Measurements from ENCODE around the gene CLNK.

The CLNK gene

DNA sequence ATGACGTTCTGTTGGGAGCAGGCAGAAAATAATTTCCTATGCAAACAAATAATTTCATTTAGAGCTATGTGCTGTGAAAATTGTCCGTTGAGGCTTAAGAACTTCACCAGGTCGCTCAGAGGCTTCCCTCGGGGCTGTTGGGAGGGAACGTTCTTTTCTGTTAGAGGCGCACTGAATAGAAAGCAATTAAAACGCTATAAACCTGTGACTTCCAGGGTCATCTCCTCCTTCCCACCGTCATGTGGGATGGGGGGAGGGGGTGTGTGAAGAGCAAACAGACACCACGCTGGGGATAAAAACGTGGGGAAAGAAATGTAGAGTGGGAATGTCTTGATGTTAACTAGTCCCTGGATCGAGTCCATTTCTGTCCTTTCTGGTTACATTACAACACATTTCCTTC, 192.1 kb downstream of the CLNK start:
- no peak for DNase-seq

GRCh38 chr4:10491401-10491800, 193.2 kb downstream of the CLNK start:
- no peak for DNase-seq

GRCh38 chr4:10490996-10491395, 193.6 kb downstream of the CLNK start:
- DNase-seq, result no peak

GRCh38 chr4:10482913-10483312, 201.7 kb downstream of the CLNK start:
- no peak for DNase-seq

GRCh38 chr4:10480616-10481015, 204.0 kb downstream of the CLNK start:
- no peak for DNase-seq

DNA sequence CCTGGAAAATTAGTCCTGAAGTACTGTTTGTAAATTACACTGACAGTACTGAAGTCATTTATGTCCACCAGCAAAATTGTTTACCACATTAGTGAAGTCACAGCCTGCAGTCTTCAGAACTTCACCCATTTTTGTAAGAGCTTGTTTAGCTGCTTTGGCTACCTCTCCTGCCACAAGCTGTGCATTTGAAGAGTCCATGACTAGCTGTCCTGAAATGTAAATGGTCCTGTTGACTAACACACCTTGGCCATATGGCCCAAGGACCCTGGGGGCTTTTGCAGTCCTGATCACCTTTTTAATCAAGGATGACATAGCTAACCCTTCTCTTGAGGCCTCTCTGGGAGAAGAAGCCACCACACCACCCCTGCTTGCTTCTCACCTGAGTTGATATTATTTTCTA, 205.9 kb downstream of the CLNK start:
- no peak for DNase-seq

DNA sequence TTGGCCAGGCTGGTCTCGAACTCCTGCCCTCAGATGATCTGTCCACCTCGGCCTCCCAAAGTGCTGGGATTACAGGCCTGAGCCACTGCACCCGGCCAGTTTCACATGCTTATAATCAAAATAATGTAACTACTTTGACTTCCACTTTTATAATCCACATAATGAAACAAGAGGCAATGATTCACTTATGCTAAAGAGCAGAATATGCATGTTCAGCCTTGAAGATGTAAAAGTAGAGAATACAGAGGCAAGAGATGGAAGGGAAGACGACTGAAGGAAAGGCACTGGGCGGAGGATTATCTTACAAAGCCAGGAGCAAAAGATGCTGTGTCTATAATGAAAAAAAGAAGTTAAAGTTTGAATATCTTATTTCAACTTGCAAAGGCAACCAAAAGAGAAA, 214.1 kb downstream of the CLNK start:
- no peak for DNase-seq

- no peak for DNase-seq
These were observed 218.4 kb downstream of the CLNK start for GRCh38 chr4:10466161-10466560.

DNA sequence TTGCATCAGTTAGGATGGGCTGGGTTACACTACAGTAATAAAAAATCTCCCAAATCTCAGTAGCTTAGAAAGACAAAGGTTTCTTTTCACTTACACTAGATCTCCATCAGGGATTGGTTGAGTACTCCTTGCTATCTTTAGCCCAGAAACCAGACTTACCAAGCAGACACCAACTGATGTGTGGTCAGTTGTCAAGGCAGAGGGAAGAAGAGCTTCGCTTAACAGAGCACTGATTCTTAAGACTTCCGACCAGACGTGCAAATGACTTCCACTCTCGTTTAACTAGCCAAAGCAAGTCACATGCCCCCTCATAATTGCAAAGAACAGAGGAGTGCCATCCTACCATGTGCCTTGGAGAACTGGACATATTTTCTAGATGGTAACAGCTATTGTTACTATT, 221.7 kb downstream of the CLNK start:
- DNase-seq, result no peak

GRCh38 chr4:10461850-10462400, 222.6 kb downstream of the CLNK start:
- no peak for DNase-seq

- peak; percentile 87 for DNase-seq
These were observed 223.3 kb downstream of the CLNK start for GRCh38 chr4:10461091-10461849.

- DNase-seq, result no peak
These were observed 224.1 kb downstream of the CLNK start for GRCh38 chr4:10460313-10461047.

DNA sequence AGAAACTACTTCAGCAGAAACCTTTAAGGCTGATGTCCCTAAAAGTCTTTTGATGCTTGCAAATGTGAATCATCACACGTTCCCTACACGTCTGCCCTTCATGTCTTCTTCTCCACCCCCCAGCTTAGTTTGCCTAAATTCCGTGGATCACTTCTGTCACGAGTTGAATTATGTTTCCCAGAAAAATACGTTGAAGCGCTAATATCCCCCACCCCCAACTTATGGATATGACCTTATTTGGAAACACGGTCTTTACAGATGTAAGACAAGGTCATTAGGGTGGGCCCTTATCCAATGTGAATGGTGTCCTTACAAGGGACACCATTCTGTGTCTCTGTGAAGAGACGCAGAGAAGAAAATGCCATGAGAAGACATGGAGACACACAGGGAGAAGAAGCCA, 225.3 kb downstream of the CLNK start:
- DNase-seq, result no peak

DNA sequence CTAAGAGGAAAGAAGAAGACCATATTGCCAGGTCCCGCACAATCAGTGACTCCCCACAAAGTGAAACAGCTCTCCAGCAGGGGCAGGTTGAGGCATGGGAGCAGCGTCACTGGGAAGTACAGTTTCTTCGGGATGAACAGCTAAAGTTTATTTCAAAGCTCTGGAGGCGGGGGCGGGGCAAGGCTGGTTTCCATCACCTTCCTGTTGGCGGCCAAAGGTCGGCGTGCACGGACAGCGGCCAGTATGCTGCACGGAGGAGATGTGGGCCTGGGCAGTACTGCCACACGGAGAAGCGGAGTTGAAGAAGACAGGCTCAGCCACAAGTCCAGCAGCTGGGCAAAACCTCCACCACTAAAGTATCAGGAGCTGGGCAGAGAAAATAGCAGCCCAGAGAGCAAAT, 226.4 kb downstream of the CLNK start:
- DNase-seq, result no peak

DNA sequence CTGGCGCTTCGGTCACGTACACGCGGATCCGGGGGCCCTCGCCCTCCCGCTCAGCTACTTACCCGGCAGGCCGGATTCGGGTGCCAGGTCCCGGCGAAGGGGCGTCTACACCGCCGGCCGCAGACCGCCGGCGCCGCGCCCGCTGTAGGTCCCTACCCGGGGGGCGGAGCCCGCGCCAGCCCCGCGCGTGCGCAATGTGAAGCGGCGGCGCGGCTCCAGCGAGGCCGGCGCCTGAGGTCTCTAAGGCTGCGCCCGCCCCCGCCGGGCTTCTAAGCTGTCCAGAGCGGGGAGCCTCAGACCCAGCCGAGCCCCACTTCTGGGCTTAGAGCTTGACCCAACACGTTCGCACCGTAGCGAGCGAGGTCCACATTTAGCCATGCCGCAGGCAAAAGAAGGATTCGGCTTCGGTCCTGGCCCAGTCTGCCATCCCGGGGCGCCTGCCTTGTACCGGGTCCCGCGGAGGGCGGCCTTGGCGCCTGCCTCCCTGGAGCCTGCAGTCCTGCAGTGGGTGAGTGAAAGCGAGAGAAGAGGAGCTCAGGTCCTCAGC, 227.2 kb downstream of the CLNK start, which contains the start of gene ZNF518B:
Gene ZNF518B, minus strand, starts transcription at position 172 of the 547 bp plus-strand sequence. CDS start 11,098 bp downstream, outside the sequence.
- peak; percentile 86 for DNase-seq

DNA sequence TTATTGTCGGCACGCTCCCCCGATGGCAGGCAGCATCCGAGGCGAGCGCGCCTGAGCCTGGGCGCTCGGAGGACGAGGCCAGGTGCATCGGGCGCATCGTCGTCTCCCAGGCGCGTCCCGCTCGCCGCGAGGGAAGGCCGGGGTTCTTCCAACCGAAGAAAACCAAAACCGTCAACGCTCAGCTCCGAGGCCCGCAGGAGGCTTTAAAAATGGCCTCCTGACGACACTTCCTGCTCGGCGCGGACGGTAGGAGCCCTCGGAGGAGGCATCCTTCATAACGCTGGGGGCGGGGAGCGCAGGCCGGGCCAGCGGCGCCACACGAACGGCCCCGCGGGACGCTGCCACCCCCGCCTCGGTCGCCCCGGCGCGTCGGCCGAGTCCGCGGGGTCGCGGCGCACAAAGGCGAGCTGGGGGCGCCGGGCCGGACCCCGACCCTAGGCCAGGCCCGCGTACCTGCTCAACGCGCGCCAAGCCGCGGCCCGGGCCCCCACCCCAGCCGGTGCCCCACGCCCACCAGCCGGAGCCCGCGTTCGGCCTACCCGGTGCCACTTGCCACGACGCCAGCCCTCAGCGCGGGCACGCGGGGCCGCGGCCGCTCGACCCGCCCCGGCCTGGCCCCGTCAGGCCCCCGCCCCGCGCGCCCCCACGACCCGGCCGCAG, 227.8 kb downstream of the CLNK start:
- DNase-seq, result peak; percentile 60

DNA sequence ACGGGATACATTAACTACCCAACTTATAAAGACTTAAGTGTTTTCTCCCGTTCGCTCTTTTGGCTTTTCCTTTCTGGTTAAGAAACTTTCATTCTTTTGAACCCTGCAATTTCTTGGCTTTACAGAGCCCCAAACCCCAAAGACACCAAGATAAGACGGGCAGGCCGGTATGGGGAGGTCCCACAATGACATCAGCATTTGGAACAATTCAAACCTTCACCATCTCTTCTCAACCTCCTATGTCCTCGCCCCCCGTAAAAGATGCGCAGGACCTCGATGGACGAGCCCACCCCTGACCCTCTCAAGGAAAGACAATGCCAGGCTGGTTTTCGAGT, 228.3 kb downstream of the CLNK start:
- DNase-seq, result no peak

GRCh38 chr4:10455133-10455532, 229.4 kb downstream of the CLNK start:
- no peak for DNase-seq

- DNase-seq, result no peak
These were observed 229.8 kb downstream of the CLNK start for GRCh38 chr4:10454726-10455125.

- DNase-seq, result no peak
These were observed 230.4 kb downstream of the CLNK start for GRCh38 chr4:10454121-10454520.

- no peak for DNase-seq
These were observed 235.6 kb downstream of the CLNK start for GRCh38 chr4:10448991-10449390.

DNA sequence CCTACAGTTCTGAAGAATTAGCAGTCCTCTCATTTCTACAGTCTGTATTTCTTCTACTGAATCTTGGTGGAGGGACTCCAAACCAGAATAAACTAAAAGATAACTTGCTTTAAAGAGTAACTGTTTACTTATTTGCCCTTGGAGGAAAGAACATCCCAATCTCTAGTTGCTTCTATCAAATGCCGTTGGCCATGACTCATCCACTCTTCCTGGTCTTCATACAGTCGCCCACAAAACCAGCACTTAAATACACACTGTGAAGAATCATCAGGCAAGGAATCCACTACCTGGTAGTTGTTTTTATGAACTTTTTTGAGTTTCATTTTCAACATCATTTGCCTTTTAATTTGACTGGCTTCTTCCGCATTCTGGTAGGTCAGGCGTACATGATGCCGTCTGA, 241.6 kb downstream of the CLNK start:
- DNase-seq, result no peak

GRCh38 chr4:10441512-10441911, 243.1 kb downstream of the CLNK start:
- no peak for DNase-seq

All from suppressor macrophage treated with lipopolysaccharide for 4 hours (primary cell).